ENCODE results near the gene MEF2C. TPM values are rescaled to one million over a fixed set of nuclear protein-coding genes. Genes with fewer than 3 reads are reported as not detected.

Gene MEF2C
- total RNA-seq, 1 experiment from 2014 or later: 9.9 TPM

DNA sequence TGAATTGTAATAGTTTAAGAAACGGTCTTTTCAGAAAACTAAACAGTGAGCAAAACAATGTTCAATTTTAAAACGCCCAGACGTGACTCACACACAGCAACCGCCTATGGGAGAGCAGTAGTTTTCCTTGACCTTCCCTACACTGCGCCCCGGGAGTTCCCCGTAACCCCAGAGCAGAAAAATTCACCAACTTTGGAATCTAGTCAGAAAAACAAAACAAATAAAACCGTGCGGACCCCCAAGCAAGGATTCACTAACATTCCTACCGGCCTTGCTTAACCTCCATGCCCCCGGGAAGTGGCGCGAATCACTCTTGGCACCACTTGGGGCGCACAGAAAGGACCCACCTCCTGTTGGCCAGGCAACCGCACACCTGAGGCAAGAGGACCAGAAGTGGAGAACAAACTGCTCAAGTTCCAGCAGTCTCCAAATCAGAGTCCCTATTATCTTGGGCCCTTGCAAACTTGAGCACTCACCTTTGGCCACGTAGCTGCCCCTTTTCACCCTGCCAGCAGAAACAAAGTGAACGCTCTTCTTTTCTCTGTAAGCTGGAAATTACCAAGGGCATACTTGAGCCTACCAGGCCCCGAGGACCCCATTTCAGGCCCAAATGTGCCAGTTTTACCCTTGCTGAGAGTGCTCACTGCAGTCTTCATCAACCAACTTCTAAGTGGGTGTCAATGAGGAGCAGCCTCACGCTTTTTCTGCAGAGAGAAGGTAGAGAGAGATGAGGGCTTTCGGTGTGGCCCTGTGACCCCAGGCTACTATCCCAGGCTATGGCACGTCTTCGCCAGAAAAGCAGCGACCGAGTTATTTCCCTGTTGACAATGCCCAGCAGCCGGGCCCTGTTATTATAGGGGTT, 189.7 kb downstream of the MEF2C start:
- ChIA-PET CTCF (interaction anchor here (0.6 kb wide), 3 partner anchors 32 to 912 kb away, joined by 3 to 5 read pairs (median 4); no protein-coding TSS in a partner anchor), POLR2A (no interaction called here)
- no TSS peak for BruUV-seq (replicated peaks)
- in situ Hi-C loops (cut with HindIII; ENCODE audit: low pct_unique_long_range_greater_than_20kb, low sequenced_read_pairs) (loop anchor here (25.0 kb wide), 1 partner anchor 931 kb away; no protein-coding TSS in a partner anchor), intact Hi-C loops (cut with micrococcal nuclease; ENCODE audit: unreplicated experiment) (loop anchor here (10.0 kb wide), 1 partner anchor 1269 kb away; no protein-coding TSS in a partner anchor)
- no peak for DNase-seq (ENCODE audit: low read depth, low spot score)
- Histone ChIP-seq H3K9me3 (ENCODE audit: control insufficient read depth, insufficient read depth, low read depth, low read length) (no peaks in the 10 kb centered on the region), H3K27me3 (ENCODE audit: control insufficient read depth, insufficient read depth, low read length) (peaks cover 6% of the 10 kb centered on the region), H3K27ac (ENCODE audit: low read length) (no peak overlapping the region), H3K4me1 (ENCODE audit: control insufficient read depth, insufficient read depth, low read length) (peaks cover 10% of the 10 kb centered on the region; the same call in 1 of the 2 replicates), H3K36me3 (ENCODE audit: control insufficient read depth, insufficient read depth, low read length) (no peaks in the 10 kb centered on the region), H3K4me3 (ENCODE audit: low read depth in 2 of 2, low read length in 2 of 2) (no peak overlapping the region)
- ATAC-seq: no peak
- TF ChIP-seq, protein P1, sequence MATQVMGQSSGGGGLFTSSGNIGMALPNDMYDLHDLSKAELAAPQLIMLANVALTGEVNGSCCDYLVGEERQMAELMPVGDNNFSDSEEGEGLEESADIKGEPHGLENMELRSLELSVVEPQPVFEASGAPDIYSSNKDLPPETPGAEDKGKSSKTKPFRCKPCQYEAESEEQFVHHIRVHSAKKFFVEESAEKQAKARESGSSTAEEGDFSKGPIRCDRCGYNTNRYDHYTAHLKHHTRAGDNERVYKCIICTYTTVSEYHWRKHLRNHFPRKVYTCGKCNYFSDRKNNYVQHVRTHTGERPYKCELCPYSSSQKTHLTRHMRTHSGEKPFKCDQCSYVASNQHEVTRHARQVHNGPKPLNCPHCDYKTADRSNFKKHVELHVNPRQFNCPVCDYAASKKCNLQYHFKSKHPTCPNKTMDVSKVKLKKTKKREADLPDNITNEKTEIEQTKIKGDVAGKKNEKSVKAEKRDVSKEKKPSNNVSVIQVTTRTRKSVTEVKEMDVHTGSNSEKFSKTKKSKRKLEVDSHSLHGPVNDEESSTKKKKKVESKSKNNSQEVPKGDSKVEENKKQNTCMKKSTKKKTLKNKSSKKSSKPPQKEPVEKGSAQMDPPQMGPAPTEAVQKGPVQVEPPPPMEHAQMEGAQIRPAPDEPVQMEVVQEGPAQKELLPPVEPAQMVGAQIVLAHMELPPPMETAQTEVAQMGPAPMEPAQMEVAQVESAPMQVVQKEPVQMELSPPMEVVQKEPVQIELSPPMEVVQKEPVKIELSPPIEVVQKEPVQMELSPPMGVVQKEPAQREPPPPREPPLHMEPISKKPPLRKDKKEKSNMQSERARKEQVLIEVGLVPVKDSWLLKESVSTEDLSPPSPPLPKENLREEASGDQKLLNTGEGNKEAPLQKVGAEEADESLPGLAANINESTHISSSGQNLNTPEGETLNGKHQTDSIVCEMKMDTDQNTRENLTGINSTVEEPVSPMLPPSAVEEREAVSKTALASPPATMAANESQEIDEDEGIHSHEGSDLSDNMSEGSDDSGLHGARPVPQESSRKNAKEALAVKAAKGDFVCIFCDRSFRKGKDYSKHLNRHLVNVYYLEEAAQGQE (IDR thresholded peaks at IDR 0.05; ENCODE audit: insufficient read depth in 1 of 2, low read depth in 2 of 2, low read length in 1 of 2): no peak
- TF ChIP-seq POLR2AphosphoS5 (IDR thresholded peaks at IDR 0.05; ENCODE audit: low read depth, low read length): no peak
- no peak for TF ChIP-seq TCF7L2 (IDR thresholded peaks at IDR 0.05; ENCODE audit: low read depth, low read length)
- no peak for TF ChIP-seq SIN3A (IDR thresholded peaks at IDR 0.05; ENCODE audit: borderline replicate concordance, insufficient read depth, low read depth, low read length)
- TF ChIP-seq, protein P2, sequence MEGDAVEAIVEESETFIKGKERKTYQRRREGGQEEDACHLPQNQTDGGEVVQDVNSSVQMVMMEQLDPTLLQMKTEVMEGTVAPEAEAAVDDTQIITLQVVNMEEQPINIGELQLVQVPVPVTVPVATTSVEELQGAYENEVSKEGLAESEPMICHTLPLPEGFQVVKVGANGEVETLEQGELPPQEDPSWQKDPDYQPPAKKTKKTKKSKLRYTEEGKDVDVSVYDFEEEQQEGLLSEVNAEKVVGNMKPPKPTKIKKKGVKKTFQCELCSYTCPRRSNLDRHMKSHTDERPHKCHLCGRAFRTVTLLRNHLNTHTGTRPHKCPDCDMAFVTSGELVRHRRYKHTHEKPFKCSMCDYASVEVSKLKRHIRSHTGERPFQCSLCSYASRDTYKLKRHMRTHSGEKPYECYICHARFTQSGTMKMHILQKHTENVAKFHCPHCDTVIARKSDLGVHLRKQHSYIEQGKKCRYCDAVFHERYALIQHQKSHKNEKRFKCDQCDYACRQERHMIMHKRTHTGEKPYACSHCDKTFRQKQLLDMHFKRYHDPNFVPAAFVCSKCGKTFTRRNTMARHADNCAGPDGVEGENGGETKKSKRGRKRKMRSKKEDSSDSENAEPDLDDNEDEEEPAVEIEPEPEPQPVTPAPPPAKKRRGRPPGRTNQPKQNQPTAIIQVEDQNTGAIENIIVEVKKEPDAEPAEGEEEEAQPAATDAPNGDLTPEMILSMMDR (IDR thresholded peaks at IDR 0.05): no peak

DNA sequence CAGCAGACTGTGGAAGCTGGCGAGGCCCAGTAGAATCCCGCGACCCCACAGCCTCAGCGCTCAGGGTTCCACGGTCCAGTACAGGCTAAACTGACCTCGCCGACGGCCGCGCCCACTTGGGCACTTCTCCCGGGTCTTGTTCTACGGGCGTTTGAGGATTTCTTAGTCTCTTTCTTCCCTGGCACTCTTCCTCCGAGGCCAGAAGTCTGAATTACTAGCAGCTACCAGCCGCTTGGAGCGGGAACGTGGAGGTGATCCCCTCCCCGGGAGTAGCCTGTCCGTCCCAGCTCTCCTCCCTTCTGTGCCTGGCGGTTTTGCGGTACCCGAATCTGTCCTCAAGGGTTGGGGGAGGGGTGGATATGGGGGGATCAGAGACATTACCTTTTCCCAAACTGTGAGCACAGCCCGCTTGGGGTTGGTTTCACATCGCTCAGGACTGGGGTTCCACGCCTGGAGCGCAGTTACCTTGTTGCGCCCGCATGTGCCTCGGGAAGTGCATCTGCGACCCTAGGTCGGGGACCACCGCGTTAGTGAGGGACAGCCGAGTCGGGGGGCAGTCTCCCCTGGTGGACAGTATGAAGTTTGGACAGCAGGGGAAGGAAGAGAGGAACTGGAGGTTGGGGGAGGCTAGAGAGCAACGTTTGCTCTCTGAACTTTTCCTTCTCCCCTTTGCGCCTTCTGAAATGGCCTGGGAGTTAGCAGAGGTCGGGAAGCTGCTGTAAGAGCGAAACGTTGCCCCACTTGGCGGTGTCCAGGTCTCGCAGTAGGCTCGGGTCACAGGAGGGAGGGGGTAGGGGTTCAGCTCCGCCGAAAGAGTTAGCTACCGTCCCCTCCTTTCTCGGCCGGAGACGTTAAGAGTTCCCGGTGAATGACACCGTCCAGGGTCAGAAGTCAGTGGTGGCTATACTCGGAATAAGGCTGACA, 190.8 kb downstream of the MEF2C start:
- ATAC-seq (no peak), DNase-seq (ENCODE audit: low read depth, low spot score) (no peak)
- BruUV-seq (replicated peaks): no TSS peak
- Histone ChIP-seq H3K9me3 (ENCODE audit: control insufficient read depth, insufficient read depth, low read depth, low read length) (no peaks in the 10 kb centered on the region), H3K36me3 (ENCODE audit: control insufficient read depth, insufficient read depth, low read length) (no peaks in the 10 kb centered on the region), H3K4me1 (ENCODE audit: control insufficient read depth, insufficient read depth, low read length) (peaks cover 10% of the 10 kb centered on the region; the same call in 1 of the 2 replicates), H3K27ac (ENCODE audit: low read length) (no peak overlapping the region), H3K27me3 (ENCODE audit: control insufficient read depth, insufficient read depth, low read length) (peaks cover 7% of the 10 kb centered on the region), H3K4me3 (ENCODE audit: low read depth in 2 of 2, low read length in 2 of 2) (peak overlapping the region; percentile 8 to 42; a peak in 3 of 4 replicates)
- in situ Hi-C loops (cut with HindIII; ENCODE audit: low pct_unique_long_range_greater_than_20kb, low sequenced_read_pairs): loop anchor here (25.0 kb wide), 1 partner anchor 930 kb away; no protein-coding TSS in a partner anchor
- intact Hi-C loops (cut with micrococcal nuclease; ENCODE audit: unreplicated experiment): loop anchor here (1.0 to 10.0 kb wide), 2 partner anchors 911 to 1267 kb away; no protein-coding TSS in a partner anchor
- CTCF ChIA-PET: interaction anchor here (0.6 to 0.9 kb wide), 3 partner anchors 32 to 911 kb away, joined by 3 read pairs; no protein-coding TSS in a partner anchor
- POLR2A ChIA-PET: no interaction called here
- TF ChIP-seq POLR2AphosphoS5 (IDR thresholded peaks at IDR 0.05; ENCODE audit: low read depth, low read length) (no peak), SIN3A (IDR thresholded peaks at IDR 0.05; ENCODE audit: borderline replicate concordance, insufficient read depth, low read depth, low read length) (no peak), TCF7L2 (IDR thresholded peaks at IDR 0.05; ENCODE audit: low read depth, low read length) (no peak)
- TF ChIP-seq, protein P1 (IDR thresholded peaks at IDR 0.05; ENCODE audit: insufficient read depth in 1 of 2, low read depth in 2 of 2, low read length in 1 of 2): no peak
- TF ChIP-seq, protein P2 (IDR thresholded peaks at IDR 0.05): no peak
